ENCODE data around the gene FNBP1L. TPM values are rescaled to one million over a fixed set of nuclear protein-coding genes. Genes with fewer than 3 reads are reported as not detected.

FNBP1L gene
- total RNA-seq, 4 donors from 2014 or later, result 9.6 to 23.1 (median 15.5) TPM

DNA sequence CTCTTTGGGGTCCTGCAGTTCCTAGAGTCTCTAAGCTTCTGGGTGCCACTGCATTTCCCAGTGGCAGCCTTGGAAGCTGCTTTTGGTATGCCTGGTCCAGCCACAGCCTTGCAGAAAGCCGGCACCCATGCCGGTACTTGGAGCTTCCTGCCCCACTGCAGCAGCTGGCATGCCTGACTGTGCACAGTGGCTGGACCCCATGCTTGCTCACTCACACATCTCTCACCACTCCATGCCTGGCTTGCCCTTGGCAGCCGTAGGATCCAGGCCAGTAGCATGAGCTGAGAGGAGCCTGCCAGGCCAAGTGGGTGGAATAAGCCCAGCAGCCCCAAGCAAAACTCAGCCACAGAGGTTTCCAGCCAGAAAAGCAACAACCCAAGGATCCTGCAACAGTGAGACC lies 20.3 kb upstream of the FNBP1L start:
- intact Hi-C loops (cut with DNase I), result no loop called here
- H3K36me3 ChIP-seq, result no peaks in the 10 kb centered on the region

GRCh38 chr1:93433407-93433961 lies 14.4 kb upstream of the FNBP1L start:
- Histone ChIP-seq H3K27ac (replicated peaks in 1 of 4) (no peak overlapping the region), H3K4me1 (no peaks in the 10 kb centered on the region), H3K4me3 (no peak overlapping the region), H3K36me3 (no peaks in the 10 kb centered on the region), H3K9me3 (no peaks in the 10 kb centered on the region), H3K27me3 (peaks cover 0 to 9% (median 0%) of the 10 kb centered on the region in 4 donors)
- intact Hi-C loops (cut with DNase I), result loop anchor here (10.0 kb wide), 1 partner anchor 129 kb away; no protein-coding TSS in a partner anchor
- TF ChIP-seq EP300 (IDR thresholded peaks at IDR 0.05) (no peak), POLR2A (IDR thresholded peaks at IDR 0.05; ENCODE audit: low read depth) (no peak), POLR2AphosphoS5 (IDR thresholded peaks at IDR 0.05) (no peak), CTCF (IDR thresholded peaks at IDR 0.05) (no peak)
- DNase-seq (ENCODE audit: extremely low spot score), result no peak
- 95% methylated on average over 2 of the region's 5 CpGs for WGBS

More for the DNA sequence above, 20.3 kb upstream of the FNBP1L start:
- no peak overlapping the region for H3K27ac ChIP-seq (replicated peaks in 1 of 4)
- DNase-seq (ENCODE audit: extremely low spot score), result no peak
- H3K9me3 ChIP-seq, result no peaks in the 10 kb centered on the region
- WGBS, result no CpG with 5 or more reads among the region's 3 CpGs
- no peaks in the 10 kb centered on the region for H3K27me3 ChIP-seq
- no peaks in the 10 kb centered on the region for H3K4me1 ChIP-seq
- TF ChIP-seq POLR2A (IDR thresholded peaks at IDR 0.05; ENCODE audit: low read depth) (no peak), POLR2AphosphoS5 (IDR thresholded peaks at IDR 0.05) (no peak), EP300 (IDR thresholded peaks at IDR 0.05) (no peak), CTCF (IDR thresholded peaks at IDR 0.05) (no peak)
- H3K4me3 ChIP-seq, result no peak overlapping the region

DNA sequence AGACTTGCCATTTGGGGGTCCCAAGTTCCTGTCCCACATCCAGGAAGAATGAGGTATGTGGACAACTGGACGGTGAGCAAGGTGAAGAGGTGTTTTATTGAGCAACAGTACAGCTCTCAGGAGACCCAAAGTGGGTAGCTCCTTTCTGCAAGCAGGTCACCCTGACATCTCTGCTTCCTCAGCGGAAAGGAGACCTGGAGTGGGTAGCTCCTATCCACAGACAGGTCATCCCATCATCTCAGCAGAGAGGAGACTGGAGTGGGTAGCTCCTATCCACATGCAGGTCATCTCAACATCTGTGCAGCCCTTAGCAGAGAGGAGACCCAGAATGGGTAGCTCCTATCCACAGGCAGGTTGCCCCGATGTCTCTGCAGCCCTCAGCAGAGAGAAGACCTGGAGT lies 13.8 kb upstream of the FNBP1L start:
- intact Hi-C loops (cut with DNase I), result loop anchor here (10.0 kb wide), 1 partner anchor 129 kb away; no protein-coding TSS in a partner anchor

GRCh38 chr1:93434987-93435386 lies 12.9 kb upstream of the FNBP1L start:
- no peak for TF ChIP-seq EP300 (IDR thresholded peaks at IDR 0.05)
- no peak for TF ChIP-seq POLR2A (IDR thresholded peaks at IDR 0.05; ENCODE audit: low read depth)
- no peak for TF ChIP-seq CTCF (IDR thresholded peaks at IDR 0.05)
- TF ChIP-seq POLR2AphosphoS5 (IDR thresholded peaks at IDR 0.05), result no peak

More for the DNA sequence above, 13.8 kb upstream of the FNBP1L start:
- H3K36me3 ChIP-seq, result no peaks in the 10 kb centered on the region
- WGBS, result 75% methylated on average over 1 of the region's 3 CpGs
- no peak overlapping the region for H3K27ac ChIP-seq (replicated peaks in 1 of 4)
- peaks cover 0 to 9% (median 0%) of the 10 kb centered on the region in 4 donors for H3K27me3 ChIP-seq
- no peak for TF ChIP-seq POLR2AphosphoS5 (IDR thresholded peaks at IDR 0.05)
- TF ChIP-seq EP300 (IDR thresholded peaks at IDR 0.05), result no peak
- no peak for TF ChIP-seq POLR2A (IDR thresholded peaks at IDR 0.05; ENCODE audit: low read depth)
- H3K4me1 ChIP-seq, result no peaks in the 10 kb centered on the region
- no peak for DNase-seq (ENCODE audit: extremely low spot score)
- no peak overlapping the region for H3K4me3 ChIP-seq
- no peaks in the 10 kb centered on the region for H3K9me3 ChIP-seq

GRCh38 chr1:93435443-93435842 lies 12.5 kb upstream of the FNBP1L start:
- intact Hi-C loops (cut with DNase I), result loop anchor here (5.0 to 10.0 kb wide), 2 partner anchors 131 to 417 kb away; no protein-coding TSS in a partner anchor
- H3K9me3 ChIP-seq, result no peaks in the 10 kb centered on the region
- no peaks in the 10 kb centered on the region for H3K36me3 ChIP-seq
- WGBS, result 78% methylated on average over 4 of the region's 4 CpGs
- TF ChIP-seq CTCF (IDR thresholded peaks at IDR 0.05) (no peak), EP300 (IDR thresholded peaks at IDR 0.05) (no peak), POLR2AphosphoS5 (IDR thresholded peaks at IDR 0.05) (no peak), POLR2A (IDR thresholded peaks at IDR 0.05; ENCODE audit: low read depth) (no peak)
- no peak overlapping the region for H3K4me3 ChIP-seq
- no peak overlapping the region for H3K27ac ChIP-seq (replicated peaks in 1 of 4)
- peaks cover 0 to 9% (median 0%) of the 10 kb centered on the region in 4 donors for H3K27me3 ChIP-seq
- no peak for DNase-seq (ENCODE audit: extremely low spot score)
- H3K4me1 ChIP-seq, result no peaks in the 10 kb centered on the region

More at GRCh38 chr1:93434987-93435386, 12.9 kb upstream of the FNBP1L start:
- Histone ChIP-seq H3K36me3 (no peaks in the 10 kb centered on the region), H3K4me3 (no peak overlapping the region), H3K27me3 (peaks cover 0 to 9% (median 0%) of the 10 kb centered on the region in 4 donors), H3K27ac (replicated peaks in 1 of 4) (no peak overlapping the region), H3K9me3 (no peaks in the 10 kb centered on the region), H3K4me1 (no peaks in the 10 kb centered on the region)
- no peak for DNase-seq (ENCODE audit: extremely low spot score)
- 71% methylated on average over 3 of the region's 5 CpGs for WGBS
- intact Hi-C loops (cut with DNase I), result loop anchor here (5.0 to 10.0 kb wide), 2 partner anchors 130 to 417 kb away; no protein-coding TSS in a partner anchor
